Measurements from ENCODE around the gene NTN1.

The NTN1 gene

GRCh38 chr17:9192010-9192409 lies 170.7 kb downstream of the NTN1 start:
- DNase-seq (ENCODE audit: low read depth in 2 of 2) = no peak

GRCh38 chr17:9195411-9195810 lies 174.1 kb downstream of the NTN1 start:
- DNase-seq (ENCODE audit: low read depth in 2 of 2) = no peak

- no peak for DNase-seq (ENCODE audit: low read depth in 2 of 2)
Observed at GRCh38 chr17:9195961-9196670, 174.8 kb downstream of the NTN1 start.

- no peak for DNase-seq (ENCODE audit: low read depth in 2 of 2)
Observed at GRCh38 chr17:9199571-9200551, 178.6 kb downstream of the NTN1 start.

- DNase-seq (ENCODE audit: low read depth in 2 of 2) = no peak
Observed at GRCh38 chr17:9200699-9201359, 179.5 kb downstream of the NTN1 start.

- DNase-seq (ENCODE audit: low read depth in 2 of 2) = no peak
Observed at GRCh38 chr17:9202532-9202931, 181.2 kb downstream of the NTN1 start.

GRCh38 chr17:9203771-9204425 lies 182.6 kb downstream of the NTN1 start:
- no peak for DNase-seq (ENCODE audit: low read depth in 2 of 2)

GRCh38 chr17:9204637-9205329 lies 183.5 kb downstream of the NTN1 start:
- no peak for DNase-seq (ENCODE audit: low read depth in 2 of 2)

- DNase-seq (ENCODE audit: low read depth in 2 of 2) = no peak
Observed at GRCh38 chr17:9205520-9206409, 184.5 kb downstream of the NTN1 start.

- DNase-seq (ENCODE audit: low read depth in 2 of 2) = no peak
Observed at GRCh38 chr17:9206410-9206703, 185.0 kb downstream of the NTN1 start.

GRCh38 chr17:9206741-9207332 lies 185.5 kb downstream of the NTN1 start:
- DNase-seq (ENCODE audit: low read depth in 2 of 2) = no peak

- no peak for DNase-seq (ENCODE audit: low read depth in 2 of 2)
Observed at GRCh38 chr17:9208381-9209105, 187.2 kb downstream of the NTN1 start.

GRCh38 chr17:9209347-9209746 lies 188.0 kb downstream of the NTN1 start:
- no peak for DNase-seq (ENCODE audit: low read depth in 2 of 2)

GRCh38 chr17:9209781-9210370 lies 188.6 kb downstream of the NTN1 start:
- no peak for DNase-seq (ENCODE audit: low read depth in 2 of 2)

GRCh38 chr17:9211133-9211765 lies 189.9 kb downstream of the NTN1 start:
- no peak for DNase-seq (ENCODE audit: low read depth in 2 of 2)

GRCh38 chr17:9212376-9213302 lies 191.3 kb downstream of the NTN1 start:
- no peak for DNase-seq (ENCODE audit: low read depth in 2 of 2)

GRCh38 chr17:9213303-9213640 lies 192.0 kb downstream of the NTN1 start:
- no peak for DNase-seq (ENCODE audit: low read depth in 2 of 2)
